GM18867 (cell line): Measurements from ENCODE around the gene SH2B3.

Source experiments
- ATAC-seq: cut with Tn5 transposase; IDR thresholded peaks from one replicate; pipeline ENCODE4 v1.9.1; 2021; ENCODE audit warnings: mild to moderate bottlenecking, moderate library complexity; ENCODE audit not compliant: unreplicated experiment

SH2B3 gene

GRCh38 chr12:111426344-111427185 lies 20.8 kb downstream of the SH2B3 start:
- no peak for ATAC-seq

- ATAC-seq: no peak
These were observed 21.8 kb downstream of the SH2B3 start for GRCh38 chr12:111427417-111428074.

- no peak for ATAC-seq
These were observed 22.5 kb downstream of the SH2B3 start for GRCh38 chr12:111428081-111428727.

GRCh38 chr12:111428728-111429175 lies 23.0 kb downstream of the SH2B3 start:
- no peak for ATAC-seq

GRCh38 chr12:111429828-111430432 lies 24.2 kb downstream of the SH2B3 start:
- no peak for ATAC-seq

GRCh38 chr12:111430433-111431353 lies 25.0 kb downstream of the SH2B3 start:
- ATAC-seq: no peak

GRCh38 chr12:111431772-111432171 lies 26.0 kb downstream of the SH2B3 start:
- no peak for ATAC-seq

GRCh38 chr12:111434049-111434448 lies 28.3 kb downstream of the SH2B3 start:
- no peak for ATAC-seq

- ATAC-seq: peak; percentile 65
These were observed 29.1 kb downstream of the SH2B3 start for GRCh38 chr12:111434680-111435338.

- ATAC-seq: no peak
These were observed 30.0 kb downstream of the SH2B3 start for GRCh38 chr12:111435661-111436201.

GRCh38 chr12:111436266-111436665 lies 30.5 kb downstream of the SH2B3 start:
- ATAC-seq: no peak

- ATAC-seq: no peak
These were observed 31.1 kb downstream of the SH2B3 start for GRCh38 chr12:111436811-111437210.

- ATAC-seq: no peak
These were observed 32.2 kb downstream of the SH2B3 start for GRCh38 chr12:111437816-111438454.

- no peak for ATAC-seq
These were observed 32.8 kb downstream of the SH2B3 start for GRCh38 chr12:111438481-111438880.

GRCh38 chr12:111439657-111440151 lies 34.0 kb downstream of the SH2B3 start:
- no peak for ATAC-seq

- ATAC-seq: no peak
These were observed 34.4 kb downstream of the SH2B3 start for GRCh38 chr12:111440152-111440551.

- ATAC-seq: no peak
These were observed 34.9 kb downstream of the SH2B3 start for GRCh38 chr12:111440631-111441030.

GRCh38 chr12:111441107-111441928 lies 35.6 kb downstream of the SH2B3 start:
- ATAC-seq: no peak
